ENCODE results near the gene CERS6. TPM values are rescaled to one million over a fixed set of nuclear protein-coding genes. Genes with fewer than 3 reads are reported as not detected.

CERS6 gene
- total RNA-seq, 2 experiments from 2014 or later, result 11.9 to 12.2 TPM

GRCh38 chr2:168567836-168568235 lies 111.8 kb downstream of the CERS6 start:
- DNase-seq, result no peak
- peaks cover 37% of the 10 kb centered on the region for H3K36me3 Mint-ChIP-seq
- no peak overlapping the region for H3K4me3 Mint-ChIP-seq
- H3K4me1 Mint-ChIP-seq, result peaks cover 14% of the 10 kb centered on the region
- POLR2A ChIA-PET, result no interaction called here
- no peak for ATAC-seq (ENCODE audit: low read depth)
- peaks cover 3% of the 10 kb centered on the region for H3K9me3 Mint-ChIP-seq
- H3K27me3 Mint-ChIP-seq, result no peaks in the 10 kb centered on the region
- no peak overlapping the region for H3K27ac Mint-ChIP-seq

- Mint-ChIP-seq H3K27me3 (no peaks in the 10 kb centered on the region), H3K36me3 (peaks cover 37% of the 10 kb centered on the region), H3K9me3 (peaks cover 3% of the 10 kb centered on the region), H3K27ac (no peak overlapping the region), H3K4me1 (peaks cover 14% of the 10 kb centered on the region), H3K4me3 (no peak overlapping the region)
- POLR2A ChIA-PET, result no interaction called here
- no peak for ATAC-seq (ENCODE audit: low read depth)
- no peak for DNase-seq
Measured at GRCh38 chr2:168568476-168569267, 112.6 kb downstream of the CERS6 start.

- Mint-ChIP-seq H3K9me3 (peaks cover 3% of the 10 kb centered on the region), H3K27ac (no peak overlapping the region), H3K4me1 (peaks cover 9% of the 10 kb centered on the region), H3K36me3 (peaks cover 28% of the 10 kb centered on the region), H3K27me3 (no peaks in the 10 kb centered on the region), H3K4me3 (no peak overlapping the region)
- no peak for DNase-seq
- ATAC-seq (ENCODE audit: low read depth), result no peak
- POLR2A ChIA-PET, result no interaction called here
Measured at GRCh38 chr2:168571061-168571460, 115.0 kb downstream of the CERS6 start.

GRCh38 chr2:168573128-168573903 lies 117.2 kb downstream of the CERS6 start:
- Mint-ChIP-seq H3K27ac (no peak overlapping the region), H3K9me3 (peaks cover 3% of the 10 kb centered on the region), H3K4me3 (no peak overlapping the region), H3K4me1 (peaks cover 11% of the 10 kb centered on the region), H3K27me3 (no peaks in the 10 kb centered on the region), H3K36me3 (peaks cover 19% of the 10 kb centered on the region)
- no peak for ATAC-seq (ENCODE audit: low read depth)
- DNase-seq, result no peak
- POLR2A ChIA-PET, result no interaction called here

- H3K9me3 Mint-ChIP-seq, result peaks cover 3% of the 10 kb centered on the region
- H3K36me3 Mint-ChIP-seq, result peaks cover 18% of the 10 kb centered on the region
- DNase-seq (no peak), ATAC-seq (ENCODE audit: low read depth) (no peak)
- peaks cover 12% of the 10 kb centered on the region for H3K4me1 Mint-ChIP-seq
- peak overlapping the region; percentile 30 for H3K27ac Mint-ChIP-seq
- no peak overlapping the region for H3K4me3 Mint-ChIP-seq
- POLR2A ChIA-PET, result no interaction called here
- no peaks in the 10 kb centered on the region for H3K27me3 Mint-ChIP-seq
Measured at GRCh38 chr2:168574856-168575630, 119.0 kb downstream of the CERS6 start.

DNA sequence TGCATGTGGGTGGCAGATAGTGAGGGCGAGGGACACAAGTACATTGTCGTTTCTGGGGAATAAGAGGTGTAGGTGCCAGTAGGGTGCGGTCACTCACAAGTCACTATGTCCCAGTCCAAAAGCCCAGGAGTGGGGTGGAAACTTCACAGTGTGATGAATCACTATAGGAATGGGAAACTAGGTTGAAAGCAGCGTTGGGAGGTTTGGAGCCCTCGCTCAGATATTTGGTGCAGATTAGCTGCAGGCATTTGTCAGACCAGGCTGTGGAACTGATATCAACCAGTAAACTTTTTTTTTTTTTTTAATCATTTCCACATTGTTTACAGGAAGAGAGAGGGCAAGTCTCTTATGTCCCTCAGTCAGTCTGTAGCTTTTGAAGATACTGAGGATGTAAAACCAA lies 121.8 kb downstream of the CERS6 start:
- Mint-ChIP-seq H3K27me3 (no peaks in the 10 kb centered on the region), H3K4me3 (no peak overlapping the region), H3K9me3 (no peaks in the 10 kb centered on the region), H3K4me1 (peaks cover 23% of the 10 kb centered on the region), H3K36me3 (peaks cover 23% of the 10 kb centered on the region), H3K27ac (no peak overlapping the region)
- ATAC-seq (ENCODE audit: low read depth) (no peak), DNase-seq (no peak)
- POLR2A ChIA-PET, result no interaction called here

DNA sequence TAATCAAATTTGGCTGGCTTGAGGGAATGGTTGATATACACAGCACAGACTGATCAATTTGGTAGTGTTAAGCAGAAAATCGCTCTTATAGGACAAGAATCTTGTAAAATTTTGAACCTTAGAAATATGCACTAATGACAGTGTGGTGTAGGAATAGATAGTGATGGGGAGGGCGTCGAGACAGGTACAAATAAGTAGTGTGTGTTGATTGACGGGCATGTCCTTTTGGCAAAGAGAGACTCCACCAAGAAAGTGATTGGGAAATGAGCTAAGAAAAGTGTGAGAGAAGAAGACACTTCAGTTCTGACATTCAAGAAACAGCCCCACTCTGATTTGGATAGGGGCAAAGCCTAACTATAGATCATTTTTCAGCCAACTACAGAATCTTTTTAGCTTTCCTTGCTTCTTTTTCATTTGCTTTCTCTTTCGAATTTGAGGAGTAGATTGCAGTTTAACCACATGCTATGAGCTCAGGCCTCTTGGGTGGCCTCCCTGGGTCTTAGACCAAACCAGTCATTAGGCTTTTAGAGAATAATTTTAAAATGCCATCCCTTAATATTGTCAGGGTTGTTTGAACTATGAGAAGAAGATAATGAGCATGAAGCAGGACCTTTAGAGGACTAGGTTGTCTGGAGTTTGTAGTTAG lies 127.1 kb downstream of the CERS6 start:
- Mint-ChIP-seq H3K36me3 (peaks cover 40% of the 10 kb centered on the region), H3K27ac (peak overlapping the region; percentile 85), H3K27me3 (no peaks in the 10 kb centered on the region), H3K4me3 (peak overlapping the region; percentile 73), H3K4me1 (peaks cover 34% of the 10 kb centered on the region), H3K9me3 (no peaks in the 10 kb centered on the region)
- ATAC-seq (ENCODE audit: low read depth), result peak; percentile 75
- POLR2A ChIA-PET, result no interaction called here
- no peak for DNase-seq

- ATAC-seq (ENCODE audit: low read depth) (no peak), DNase-seq (no peak)
- Mint-ChIP-seq H3K9me3 (no peaks in the 10 kb centered on the region), H3K27me3 (no peaks in the 10 kb centered on the region), H3K27ac (peak overlapping the region; percentile 85), H3K36me3 (peaks cover 43% of the 10 kb centered on the region), H3K4me3 (peak overlapping the region; percentile 73), H3K4me1 (peaks cover 32% of the 10 kb centered on the region)
- POLR2A ChIA-PET, result no interaction called here
Measured at GRCh38 chr2:168583710-168584521, 127.8 kb downstream of the CERS6 start.

- DNase-seq (no peak), ATAC-seq (ENCODE audit: low read depth) (no peak)
- Mint-ChIP-seq H3K4me3 (no peak overlapping the region), H3K27ac (no peak overlapping the region), H3K4me1 (peaks cover 38% of the 10 kb centered on the region), H3K27me3 (no peaks in the 10 kb centered on the region), H3K36me3 (peaks cover 44% of the 10 kb centered on the region), H3K9me3 (no peaks in the 10 kb centered on the region)
- POLR2A ChIA-PET, result no interaction called here
Measured at GRCh38 chr2:168584911-168585310, 128.8 kb downstream of the CERS6 start.

DNA sequence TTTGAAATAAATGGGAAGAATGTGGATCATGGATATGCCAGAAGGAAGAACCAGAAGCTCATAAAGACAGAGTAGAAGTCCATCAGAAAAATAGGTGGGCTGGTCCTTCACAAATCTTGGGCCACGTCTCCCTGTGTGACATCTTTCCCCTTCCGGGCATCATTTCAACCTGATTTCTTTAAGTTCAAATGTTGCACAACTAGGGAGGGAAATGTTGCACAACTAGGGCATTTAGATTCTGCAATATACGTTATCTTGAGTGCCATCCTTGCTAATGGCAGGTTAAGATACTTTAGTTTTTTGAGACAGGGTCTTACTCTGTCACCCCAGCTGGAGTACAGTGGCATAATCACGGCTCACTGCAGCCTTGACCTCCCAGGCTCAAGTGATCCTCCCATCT lies 129.6 kb downstream of the CERS6 start:
- Mint-ChIP-seq H3K4me3 (no peak overlapping the region), H3K4me1 (peaks cover 38% of the 10 kb centered on the region), H3K27me3 (no peaks in the 10 kb centered on the region), H3K27ac (no peak overlapping the region), H3K36me3 (peaks cover 41% of the 10 kb centered on the region), H3K9me3 (no peaks in the 10 kb centered on the region)
- no peak for ATAC-seq (ENCODE audit: low read depth)
- POLR2A ChIA-PET, result no interaction called here
- no peak for DNase-seq

GRCh38 chr2:168587307-168587706 lies 131.2 kb downstream of the CERS6 start:
- POLR2A ChIA-PET, result no interaction called here
- DNase-seq, result no peak
- no peak for ATAC-seq (ENCODE audit: low read depth)
- Mint-ChIP-seq H3K4me1 (peaks cover 29% of the 10 kb centered on the region), H3K27ac (no peak overlapping the region), H3K9me3 (no peaks in the 10 kb centered on the region), H3K27me3 (no peaks in the 10 kb centered on the region), H3K4me3 (no peak overlapping the region), H3K36me3 (peaks cover 31% of the 10 kb centered on the region)

DNA sequence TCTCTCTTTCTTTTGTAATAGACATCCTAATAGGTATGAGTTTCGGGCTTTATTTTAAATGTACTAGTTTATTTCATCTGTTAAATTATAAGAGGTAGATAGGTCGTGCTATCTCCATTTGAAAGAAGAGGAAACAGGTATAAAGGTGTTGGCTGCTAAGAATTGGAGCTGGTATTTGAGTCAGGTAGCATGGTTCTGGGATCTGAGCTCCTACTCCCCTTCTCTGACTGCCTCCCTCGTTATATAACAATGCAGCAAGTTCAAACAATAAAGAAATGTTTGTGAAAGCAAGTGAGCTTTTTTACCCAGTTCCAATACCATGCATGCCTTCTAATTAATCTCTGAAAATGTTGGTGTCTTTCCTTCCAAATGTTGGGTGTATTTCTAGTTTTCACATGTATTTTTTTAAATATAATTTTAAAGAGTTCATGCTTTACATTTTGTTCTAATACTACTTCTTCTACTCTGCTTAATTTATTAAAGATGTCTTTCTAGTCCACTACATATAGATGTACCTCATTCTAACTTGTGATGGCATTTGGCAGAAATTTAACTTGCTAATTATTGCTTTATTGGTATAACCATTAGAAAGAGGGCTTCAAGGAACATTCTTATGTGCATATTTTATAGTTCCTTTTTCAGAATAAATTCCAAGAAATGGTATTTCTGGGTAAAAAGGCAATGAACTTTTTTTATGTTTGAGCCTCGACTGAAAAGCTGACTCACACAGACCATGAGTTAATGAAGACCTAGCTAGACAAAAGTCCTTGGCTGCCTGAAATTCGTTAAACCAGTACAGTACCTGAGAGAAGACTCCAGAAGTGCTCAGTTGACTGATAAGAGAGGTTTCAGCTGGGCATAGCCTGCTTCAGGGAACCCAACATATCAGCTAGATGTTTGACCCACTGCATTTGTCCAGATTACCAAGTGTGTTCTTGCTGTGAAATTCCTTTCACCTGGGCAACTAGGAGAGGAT lies 133.5 kb downstream of the CERS6 start:
- POLR2A ChIA-PET, result no interaction called here
- ATAC-seq (ENCODE audit: low read depth), result no peak

More for the DNA sequence above, 133.5 kb downstream of the CERS6 start:
- DNase-seq, result no peak
- no peak overlapping the region for H3K27ac Mint-ChIP-seq
- peaks cover 16% of the 10 kb centered on the region for H3K4me1 Mint-ChIP-seq
- no peaks in the 10 kb centered on the region for H3K27me3 Mint-ChIP-seq
- peaks cover 25% of the 10 kb centered on the region for H3K36me3 Mint-ChIP-seq
- no peak overlapping the region for H3K4me3 Mint-ChIP-seq
- H3K9me3 Mint-ChIP-seq, result no peaks in the 10 kb centered on the region

All from activated naive CD8-positive, alpha-beta T cell treated with anti-CD3 and anti-CD28 coated beads, Interleukin-2, amount 10 ng/mL, durations not matched to agents 7 days and 5 days (primary cell).